ENCODE data around the gene KAZN.
A peak's percentile ranks its signal among the peaks of the same experiment; 100 is the strongest.

Gene KAZN

GRCh38 chr1:14648896-14649855 lies 50.7 kb downstream of the KAZN start:
- no peak for DNase-seq

GRCh38 chr1:14649976-14650375 lies 51.5 kb downstream of the KAZN start:
- DNase-seq, result no peak

GRCh38 chr1:14650951-14651350 lies 52.5 kb downstream of the KAZN start:
- no peak for DNase-seq

- DNase-seq, result no peak
These were observed 54.4 kb downstream of the KAZN start for GRCh38 chr1:14652840-14653239.

- DNase-seq, result no peak
These were observed 55.0 kb downstream of the KAZN start for GRCh38 chr1:14653461-14653960.

GRCh38 chr1:14654554-14654953 lies 56.1 kb downstream of the KAZN start:
- no peak for DNase-seq

GRCh38 chr1:14655385-14655784 lies 56.9 kb downstream of the KAZN start:
- DNase-seq, result no peak

- no peak for DNase-seq
These were observed 58.0 kb downstream of the KAZN start for GRCh38 chr1:14656384-14656937.

GRCh38 chr1:14658642-14659041 lies 60.2 kb downstream of the KAZN start:
- no peak for DNase-seq

GRCh38 chr1:14659913-14660312 lies 61.4 kb downstream of the KAZN start:
- DNase-seq, result peak; percentile 81

- no peak for DNase-seq
These were observed 62.3 kb downstream of the KAZN start for GRCh38 chr1:14660801-14661200.

- DNase-seq, result no peak
These were observed 62.7 kb downstream of the KAZN start for GRCh38 chr1:14661222-14661621.

- no peak for DNase-seq
These were observed 63.6 kb downstream of the KAZN start for GRCh38 chr1:14662116-14662515.

GRCh38 chr1:14663773-14664172 lies 65.3 kb downstream of the KAZN start:
- DNase-seq, result no peak

- no peak for DNase-seq
These were observed 67.9 kb downstream of the KAZN start for GRCh38 chr1:14666373-14666772.

GRCh38 chr1:14666962-14667650 lies 68.6 kb downstream of the KAZN start:
- DNase-seq, result no peak

GRCh38 chr1:14667651-14667984 lies 69.1 kb downstream of the KAZN start:
- DNase-seq, result no peak

- no peak for DNase-seq
These were observed 70.1 kb downstream of the KAZN start for GRCh38 chr1:14668538-14668937.

GRCh38 chr1:14672005-14672404 lies 73.5 kb downstream of the KAZN start:
- peak; percentile 7 for DNase-seq

- DNase-seq, result no peak
These were observed 75.5 kb downstream of the KAZN start for GRCh38 chr1:14674030-14674429.

- no peak for DNase-seq
These were observed 77.9 kb downstream of the KAZN start for GRCh38 chr1:14676400-14676799.

- no peak for DNase-seq
These were observed 78.9 kb downstream of the KAZN start for GRCh38 chr1:14677292-14677971.

GRCh38 chr1:14678011-14678638 lies 79.6 kb downstream of the KAZN start:
- no peak for DNase-seq
